Measurements from ENCODE around the gene PDZD4.

PDZD4 gene

GRCh38 chrX:153873282-153874084 lies 43.1 kb upstream of the PDZD4 start:
- Histone ChIP-seq H3K27me3 (ENCODE audit: control insufficient read depth in 1 of 2, insufficient read depth in 2 of 2, low read length in 2 of 2) (peaks cover 4 to 57% of the 10 kb centered on the region in 2 donors), H3K4me3 (ENCODE audit: low read depth in 1 of 2, low read length in 2 of 2) (no peak overlapping the region), H3K36me3 (ENCODE audit: insufficient read depth, low read length) (no peaks in the 10 kb centered on the region)

DNA sequence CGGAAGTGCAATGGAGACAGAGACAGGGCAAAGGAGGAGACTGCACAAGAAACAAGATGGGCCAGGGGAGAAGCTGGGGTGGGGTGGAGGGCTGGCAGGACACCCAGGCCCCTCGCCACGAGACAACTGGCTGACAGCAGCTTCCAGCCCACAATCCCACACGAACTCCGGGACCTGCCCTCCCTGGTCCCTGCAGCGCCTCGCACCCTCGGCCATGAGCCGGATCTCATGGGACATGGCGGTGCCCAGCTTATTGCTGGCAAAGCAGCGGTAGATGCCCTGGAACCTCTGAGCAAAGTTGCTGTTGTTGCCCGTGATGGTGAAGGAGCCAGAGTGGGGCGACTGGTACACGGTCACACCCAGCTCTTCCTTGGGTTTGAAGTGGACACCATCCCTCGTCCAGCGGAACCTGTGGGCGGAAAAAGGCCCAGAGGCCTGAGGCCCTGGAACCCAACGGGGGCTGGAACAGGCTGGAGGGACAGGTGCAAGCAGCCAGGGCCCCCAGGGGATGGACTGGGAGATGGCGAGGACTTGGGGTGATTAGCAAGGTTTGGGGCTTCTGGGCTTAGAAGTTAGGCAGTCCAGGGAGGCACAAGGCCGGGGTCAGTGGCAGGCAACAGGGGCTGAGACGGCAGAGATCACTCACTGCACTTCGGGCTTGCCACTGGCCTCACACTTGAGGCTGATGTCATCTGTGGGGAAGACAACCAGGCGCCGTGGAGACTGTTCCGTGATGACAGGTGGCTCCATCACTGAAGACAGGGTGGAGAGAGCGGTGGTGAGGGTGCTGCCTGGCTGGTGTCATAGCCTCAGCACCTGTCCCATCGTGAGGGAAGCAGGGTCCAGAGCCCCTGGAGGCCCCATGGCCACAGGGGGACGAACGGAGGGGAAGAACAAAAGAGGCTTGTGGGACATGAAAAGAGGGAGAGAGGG lies 41.9 kb upstream of the PDZD4 start:
- peaks cover 4 to 50% of the 10 kb centered on the region in 2 donors for H3K27me3 ChIP-seq (ENCODE audit: control insufficient read depth in 1 of 2, insufficient read depth in 2 of 2, low read length in 2 of 2)

More at GRCh38 chrX:153873282-153874084, 43.1 kb upstream of the PDZD4 start:
- no peak overlapping the region for H3K27ac ChIP-seq (ENCODE audit: low read depth, low read length)
- no peak overlapping the region for H3K9ac ChIP-seq (ENCODE audit: low read length)
- no peaks in the 10 kb centered on the region for H3K9me3 ChIP-seq (ENCODE audit: low read length)
- no peaks in the 10 kb centered on the region for H3K4me1 ChIP-seq (ENCODE audit: insufficient read depth, low read length)

GRCh38 chrX:153871451-153871850 lies 41.1 kb upstream of the PDZD4 start:
- no peak overlapping the region for H3K4me3 ChIP-seq (ENCODE audit: low read depth in 1 of 2, low read length in 2 of 2)
- H3K36me3 ChIP-seq (ENCODE audit: insufficient read depth, low read length): no peaks in the 10 kb centered on the region
- H3K9me3 ChIP-seq (ENCODE audit: low read length): no peaks in the 10 kb centered on the region
- no peak overlapping the region for H3K27ac ChIP-seq (ENCODE audit: low read depth, low read length)
- no peaks in the 10 kb centered on the region for H3K4me1 ChIP-seq (ENCODE audit: insufficient read depth, low read length)
- no peak overlapping the region for H3K9ac ChIP-seq (ENCODE audit: low read length)
- peaks cover 4 to 47% of the 10 kb centered on the region in 2 donors for H3K27me3 ChIP-seq (ENCODE audit: control insufficient read depth in 1 of 2, insufficient read depth in 2 of 2, low read length in 2 of 2)

More for the DNA sequence above, 41.9 kb upstream of the PDZD4 start:
- Histone ChIP-seq H3K4me1 (ENCODE audit: insufficient read depth, low read length) (no peaks in the 10 kb centered on the region), H3K4me3 (ENCODE audit: low read depth in 1 of 2, low read length in 2 of 2) (no peak overlapping the region), H3K9ac (ENCODE audit: low read length) (no peak overlapping the region), H3K9me3 (ENCODE audit: low read length) (no peaks in the 10 kb centered on the region), H3K36me3 (ENCODE audit: insufficient read depth, low read length) (no peaks in the 10 kb centered on the region), H3K27ac (ENCODE audit: low read depth, low read length) (no peak overlapping the region)

DNA sequence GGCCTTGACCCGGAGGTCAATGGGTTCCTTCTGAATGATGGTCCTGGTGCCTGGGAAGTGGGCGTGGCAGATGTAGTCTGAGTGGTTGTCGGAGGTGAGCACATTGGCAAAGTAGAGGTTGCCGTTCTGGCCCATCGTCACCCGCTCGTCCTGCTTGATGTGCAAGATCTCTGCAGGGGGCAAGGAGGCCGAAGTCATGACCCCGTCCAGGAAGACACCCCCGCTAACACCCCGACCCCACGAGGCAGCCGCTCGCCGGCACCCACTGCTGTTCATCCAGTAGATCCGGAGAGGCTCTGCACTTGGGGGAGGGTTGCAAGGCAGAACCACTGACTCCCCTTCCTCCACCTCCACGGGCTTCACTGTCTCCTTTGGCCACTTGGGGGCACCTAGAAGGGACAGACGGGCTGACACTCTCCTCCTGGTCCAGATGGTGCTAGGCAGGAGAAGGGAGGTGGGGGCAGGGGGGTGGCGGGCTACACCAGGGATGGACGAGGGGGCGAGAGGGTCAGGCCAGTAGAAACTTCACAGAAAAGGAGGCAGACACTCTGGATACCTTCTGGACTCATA lies 40.5 kb upstream of the PDZD4 start:
- no peaks in the 10 kb centered on the region for H3K9me3 ChIP-seq (ENCODE audit: low read length)
- H3K9ac ChIP-seq (ENCODE audit: low read length): no peak overlapping the region
- H3K27me3 ChIP-seq (ENCODE audit: control insufficient read depth in 1 of 2, insufficient read depth in 2 of 2, low read length in 2 of 2): peaks cover 0 to 41% of the 10 kb centered on the region in 2 donors
- no peaks in the 10 kb centered on the region for H3K36me3 ChIP-seq (ENCODE audit: insufficient read depth, low read length)
- no peak overlapping the region for H3K27ac ChIP-seq (ENCODE audit: low read depth, low read length)
- no peak overlapping the region for H3K4me3 ChIP-seq (ENCODE audit: low read depth in 1 of 2, low read length in 2 of 2)
- no peaks in the 10 kb centered on the region for H3K4me1 ChIP-seq (ENCODE audit: insufficient read depth, low read length)

- H3K9me3 ChIP-seq (ENCODE audit: low read length): no peaks in the 10 kb centered on the region
- no peak overlapping the region for H3K9ac ChIP-seq (ENCODE audit: low read length)
- no peak overlapping the region for H3K4me3 ChIP-seq (ENCODE audit: low read depth in 1 of 2, low read length in 2 of 2)
- no peaks in the 10 kb centered on the region for H3K36me3 ChIP-seq (ENCODE audit: insufficient read depth, low read length)
- no peak overlapping the region for H3K27ac ChIP-seq (ENCODE audit: low read depth, low read length)
- no peaks in the 10 kb centered on the region for H3K4me1 ChIP-seq (ENCODE audit: insufficient read depth, low read length)
- H3K27me3 ChIP-seq (ENCODE audit: control insufficient read depth in 1 of 2, insufficient read depth in 2 of 2, low read length in 2 of 2): peaks cover 0 to 37% of the 10 kb centered on the region in 2 donors
Measured at GRCh38 chrX:153870288-153870690, 39.9 kb upstream of the PDZD4 start.

DNA sequence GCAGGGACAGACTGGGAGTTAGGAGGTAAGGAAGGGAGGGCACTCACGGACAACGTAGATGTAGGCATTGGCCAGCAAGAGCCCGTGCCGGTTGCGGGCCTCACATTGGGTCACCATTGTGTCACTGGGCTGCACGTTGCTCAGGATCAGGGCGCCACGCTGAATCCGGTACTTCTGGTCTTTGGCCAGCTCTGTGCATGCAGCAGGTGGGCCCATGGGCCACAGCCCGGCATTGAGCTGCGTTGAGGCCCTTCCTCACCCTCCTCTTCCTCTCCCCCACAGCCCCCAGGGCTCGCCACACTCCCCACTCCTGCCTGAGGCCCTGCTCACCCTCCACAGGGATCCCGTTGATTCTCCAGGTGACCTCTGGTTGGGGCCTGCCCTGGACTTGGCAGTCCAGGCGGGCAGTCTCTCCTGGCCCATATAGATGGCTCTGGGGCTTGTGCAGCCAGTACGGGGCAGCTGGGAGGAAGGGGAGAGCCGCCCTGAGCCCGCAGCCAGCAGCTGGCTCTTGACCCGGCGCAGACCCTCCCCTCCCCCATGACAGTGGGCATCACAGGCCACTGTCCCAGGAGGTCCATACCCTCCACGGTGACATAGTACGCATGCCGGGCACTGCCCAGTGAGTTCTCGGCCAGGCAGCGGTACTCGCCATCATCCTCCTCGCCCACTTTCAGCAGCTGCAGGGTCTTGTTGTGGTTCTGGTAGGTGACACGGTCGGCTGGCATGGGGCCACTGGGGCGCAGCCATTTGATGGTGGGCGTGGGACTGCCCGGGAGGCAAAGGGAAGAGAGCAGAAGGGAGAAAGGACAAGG lies 39.3 kb upstream of the PDZD4 start:
- Histone ChIP-seq H3K27ac (ENCODE audit: low read depth, low read length) (no peak overlapping the region), H3K36me3 (ENCODE audit: insufficient read depth, low read length) (no peaks in the 10 kb centered on the region), H3K4me3 (ENCODE audit: low read depth in 1 of 2, low read length in 2 of 2) (no peak overlapping the region), H3K4me1 (ENCODE audit: insufficient read depth, low read length) (no peaks in the 10 kb centered on the region), H3K27me3 (ENCODE audit: control insufficient read depth in 1 of 2, insufficient read depth in 2 of 2, low read length in 2 of 2) (peaks cover 0 to 43% of the 10 kb centered on the region in 2 donors), H3K9me3 (ENCODE audit: low read length) (no peaks in the 10 kb centered on the region), H3K9ac (ENCODE audit: low read length) (no peak overlapping the region)

- H3K4me1 ChIP-seq (ENCODE audit: insufficient read depth, low read length): no peaks in the 10 kb centered on the region
- no peaks in the 10 kb centered on the region for H3K9me3 ChIP-seq (ENCODE audit: low read length)
- no peaks in the 10 kb centered on the region for H3K36me3 ChIP-seq (ENCODE audit: insufficient read depth, low read length)
- H3K4me3 ChIP-seq (ENCODE audit: low read depth in 1 of 2, low read length in 2 of 2): no peak overlapping the region
- peaks cover 0 to 39% of the 10 kb centered on the region in 2 donors for H3K27me3 ChIP-seq (ENCODE audit: control insufficient read depth in 1 of 2, insufficient read depth in 2 of 2, low read length in 2 of 2)
- no peak overlapping the region for H3K9ac ChIP-seq (ENCODE audit: low read length)
- H3K27ac ChIP-seq (ENCODE audit: low read depth, low read length): no peak overlapping the region
Measured at GRCh38 chrX:153868576-153869472, 38.5 kb upstream of the PDZD4 start.

- no peak overlapping the region for H3K27ac ChIP-seq (ENCODE audit: low read depth, low read length)
- no peak overlapping the region for H3K4me3 ChIP-seq (ENCODE audit: low read depth in 1 of 2, low read length in 2 of 2)
Measured at GRCh38 chrX:153867671-153868070, 37.3 kb upstream of the PDZD4 start.

DNA sequence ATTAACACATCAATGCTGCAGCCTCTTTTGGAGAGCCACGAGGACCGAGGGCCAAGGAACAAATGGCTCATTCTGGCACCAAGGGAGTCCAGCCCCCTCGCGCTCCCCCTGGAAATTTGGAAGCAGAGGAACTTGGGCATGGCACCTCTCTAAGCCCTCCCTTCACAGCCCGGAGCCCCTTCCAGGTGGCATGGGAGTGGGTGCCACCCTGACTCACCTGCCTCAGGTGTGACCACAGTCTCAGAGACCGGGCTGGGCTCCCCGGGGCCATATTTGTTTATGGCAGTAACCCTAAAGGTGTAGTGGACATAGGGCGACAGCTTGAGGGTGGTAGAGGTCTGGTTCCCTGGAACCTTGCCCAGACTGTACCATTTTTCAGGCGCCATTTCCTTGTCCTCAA lies 36.8 kb upstream of the PDZD4 start:
- Histone ChIP-seq H3K4me1 (ENCODE audit: insufficient read depth, low read length) (no peaks in the 10 kb centered on the region), H3K9me3 (ENCODE audit: low read length) (no peaks in the 10 kb centered on the region), H3K4me3 (ENCODE audit: low read depth in 1 of 2, low read length in 2 of 2) (no peak overlapping the region), H3K9ac (ENCODE audit: low read length) (no peak overlapping the region), H3K27ac (ENCODE audit: low read depth, low read length) (no peak overlapping the region), H3K27me3 (ENCODE audit: control insufficient read depth in 1 of 2, insufficient read depth in 2 of 2, low read length in 2 of 2) (peaks cover 0 to 34% of the 10 kb centered on the region in 2 donors), H3K36me3 (ENCODE audit: insufficient read depth, low read length) (no peaks in the 10 kb centered on the region)

More at GRCh38 chrX:153867671-153868070, 37.3 kb upstream of the PDZD4 start:
- Histone ChIP-seq H3K36me3 (ENCODE audit: insufficient read depth, low read length) (no peaks in the 10 kb centered on the region), H3K9ac (ENCODE audit: low read length) (no peak overlapping the region), H3K27me3 (ENCODE audit: control insufficient read depth in 1 of 2, insufficient read depth in 2 of 2, low read length in 2 of 2) (peaks cover 0 to 39% of the 10 kb centered on the region in 2 donors), H3K9me3 (ENCODE audit: low read length) (no peaks in the 10 kb centered on the region), H3K4me1 (ENCODE audit: insufficient read depth, low read length) (no peaks in the 10 kb centered on the region)

Measured in muscle layer of colon (tissue), 2 donors.